CD14-positive monocyte (primary cell): Measurements from ENCODE around the gene GPR156. TPM values are rescaled to one million over a fixed set of nuclear protein-coding genes. Genes with fewer than 3 reads are reported as not detected.

Experiments
- DNase-seq, 3 donors: peaks; one replicate each; pipeline ENCODE4 v3.0.0-alpha.2; 2011 to 2022
- H2AFZ ChIP-seq: 2 replicates; pipeline ENCODE4 v1.6.0; 2012; ENCODE audit warnings: mild to moderate bottlenecking, low read depth, low read length, inconsistent platforms; ENCODE audit not compliant: insufficient read depth, poor library complexity, severe bottlenecking
- H3K27ac ChIP-seq, 2 donors: 1 replicate in 1 of 2; 2 replicates in 1 of 2; pipeline ENCODE4 v1.5.1; 2012 to 2013; ENCODE audit warnings: low read length in 2 of 2, control low read depth in 1 of 2, inconsistent platforms in 1 of 2, low read depth in 1 of 2, mild to moderate bottlenecking in 1 of 2
- H3K27me3 ChIP-seq, 2 donors: one replicate each; pipeline versions ENCODE4 v1.6.0 to v1.6.1; 2011 to 2013; ENCODE audit warnings: low read length in 2 of 2; ENCODE audit not compliant: control insufficient read depth in 2 of 2, insufficient read depth in 2 of 2
- H3K36me3 ChIP-seq, 2 donors: replicated peaks in 1 of 2; 1 replicate in 1 of 2; 2 replicates in 1 of 2; pipeline versions ENCODE4 v1.5.1 to v1.6.1; 2012 to 2013; ENCODE audit warnings: low read length in 2 of 2, control low read depth in 1 of 2, inconsistent platforms in 1 of 2, mild to moderate bottlenecking in 1 of 2; ENCODE audit not compliant: insufficient read depth in 2 of 2, control insufficient read depth in 1 of 2
- H3K4me1 ChIP-seq, 2 donors: 1 replicate in 1 of 2; 2 replicates in 1 of 2; pipeline versions ENCODE4 v1.5.1 to v1.6.1; 2012 to 2013; ENCODE audit warnings: low read length in 2 of 2, control low read depth in 1 of 2, inconsistent platforms in 1 of 2, mild to moderate bottlenecking in 1 of 2, moderate library complexity in 1 of 2; ENCODE audit not compliant: insufficient read depth in 2 of 2, control insufficient read depth in 1 of 2
- H3K4me2 ChIP-seq: replicated peaks from 2 replicates; pipeline ENCODE3; 2012; ENCODE audit warnings: low read length, moderate library complexity, mild to moderate bottlenecking; ENCODE audit not compliant: poor library complexity, severe bottlenecking; ENCODE audit errors: extremely low read depth
- H3K4me3 ChIP-seq, 3 experiments: fragments of 200-600 bp in 1 of 3; sonication (generic) in 1 of 3; replicated peaks in 1 of 3; 1 replicate in 2 of 3; 2 replicates in 1 of 3; pipeline ENCODE4 v1.5.1; 2011 to 2013; ENCODE audit warnings: low read length in 3 of 3, mild to moderate bottlenecking in 3 of 3, control low read depth in 2 of 3, low read depth in 2 of 3, inconsistent platforms in 1 of 3, moderate library complexity in 1 of 3
- H3K79me2 ChIP-seq: 2 replicates; pipeline ENCODE4 v1.6.0; 2012; ENCODE audit warnings: mild to moderate bottlenecking, control low read depth, inconsistent platforms, low read length, moderate library complexity; ENCODE audit not compliant: insufficient read depth
- H3K9ac ChIP-seq: 2 replicates; pipeline ENCODE4 v1.6.0; 2017; ENCODE audit warnings: low read length, mild to moderate bottlenecking; ENCODE audit not compliant: insufficient read depth, poor library complexity, severe bottlenecking
- H3K9me3 ChIP-seq, 2 donors: replicated peaks in 1 of 2; 1 replicate in 1 of 2; 2 replicates in 1 of 2; pipeline versions ENCODE4 v1.5.1 to v1.6.1; 2012 to 2013; ENCODE audit warnings: low read length in 2 of 2, control low read depth in 1 of 2; ENCODE audit not compliant: control insufficient read depth in 1 of 2, insufficient read depth in 1 of 2
- H4K20me1 ChIP-seq: 2 replicates; pipeline ENCODE4 v1.6.0; 2012; ENCODE audit warnings: mild to moderate bottlenecking, low read length, control low read depth, moderate library complexity; ENCODE audit not compliant: insufficient read depth
- H3K27ac Mint-ChIP-seq, 7 donors: one replicate each; pipeline ENCODE4 v1.8.0; 2020; ENCODE audit warnings: mild to moderate bottlenecking in 7 of 7, mixed read lengths in 7 of 7, moderate library complexity in 6 of 7, inconsistent platforms in 2 of 7
- H3K27me3 Mint-ChIP-seq, 3 donors: one replicate each; pipeline ENCODE4 v1.8.0; 2021 to 2022; ENCODE audit warnings: low read depth in 3 of 3, mild to moderate bottlenecking in 3 of 3, mixed read lengths in 3 of 3, moderate library complexity in 3 of 3, inconsistent platforms in 1 of 3
- H3K36me3 Mint-ChIP-seq, 2 donors: one replicate each; pipeline ENCODE4 v1.8.0; 2020; ENCODE audit warnings: mixed read lengths in 2 of 2, inconsistent platforms in 1 of 2, mild to moderate bottlenecking in 1 of 2
- H3K4me1 Mint-ChIP-seq: one replicate; pipeline ENCODE4 v1.8.0; 2020; ENCODE audit warnings: mild to moderate bottlenecking, mixed read lengths
- H3K4me3 Mint-ChIP-seq, 2 donors: one replicate each; pipeline ENCODE4 v1.8.0; 2020; ENCODE audit warnings: mild to moderate bottlenecking in 2 of 2, mixed read lengths in 2 of 2, moderate library complexity in 1 of 2
- H3K9me3 Mint-ChIP-seq, 7 donors: one replicate each; pipeline ENCODE4 v1.8.0; 2020 to 2022; ENCODE audit warnings: mixed read lengths in 7 of 7, mild to moderate bottlenecking in 6 of 7, moderate library complexity in 6 of 7, inconsistent platforms in 2 of 7
- WGBS: methylation state at CpG from one replicate; pipeline ENCODE4 v1.1.5; 2013; ENCODE audit warnings: missing lambda C conversion rate; ENCODE audit not compliant: insufficient coverage; 5-methylcytosine and 5-hydroxymethylcytosine counted together
- intact Hi-C, 2 donors: fragments of 100-400 bp; cut with micrococcal nuclease; formaldehyde crosslinking; loops; one replicate each; pipeline versions ENCODE4 v1.15.0 to v1.15.1; 2023
- polyA plus RNA-seq, 3 donors: library from polyadenylated mRNA; depleted of rRNA in 1 of 3; unstranded in 2 of 3; stranded (reverse) in 1 of 3; fragments of 300-500 nt in 2 of 3; fragments of >200 nt in 1 of 3; fragmentation: Illumina TruSeq in 2 of 3; gene quantifications; 1 replicate in 2 of 3; 2 replicates in 1 of 3; pipeline ENCODE4 v1.2.3, GENCODE V29; 2012 to 2021
- TF ChIP-seq, protein P1 (sequence below): fragments of 200-600 bp; IDR thresholded peaks from one replicate; pipeline ENCODE4 v1.8.0; 2022; ENCODE audit warnings: antibody characterized with exemption, mild to moderate bottlenecking

GPR156 gene
- polyA plus RNA-seq, 3 donors, result not detected

DNA sequence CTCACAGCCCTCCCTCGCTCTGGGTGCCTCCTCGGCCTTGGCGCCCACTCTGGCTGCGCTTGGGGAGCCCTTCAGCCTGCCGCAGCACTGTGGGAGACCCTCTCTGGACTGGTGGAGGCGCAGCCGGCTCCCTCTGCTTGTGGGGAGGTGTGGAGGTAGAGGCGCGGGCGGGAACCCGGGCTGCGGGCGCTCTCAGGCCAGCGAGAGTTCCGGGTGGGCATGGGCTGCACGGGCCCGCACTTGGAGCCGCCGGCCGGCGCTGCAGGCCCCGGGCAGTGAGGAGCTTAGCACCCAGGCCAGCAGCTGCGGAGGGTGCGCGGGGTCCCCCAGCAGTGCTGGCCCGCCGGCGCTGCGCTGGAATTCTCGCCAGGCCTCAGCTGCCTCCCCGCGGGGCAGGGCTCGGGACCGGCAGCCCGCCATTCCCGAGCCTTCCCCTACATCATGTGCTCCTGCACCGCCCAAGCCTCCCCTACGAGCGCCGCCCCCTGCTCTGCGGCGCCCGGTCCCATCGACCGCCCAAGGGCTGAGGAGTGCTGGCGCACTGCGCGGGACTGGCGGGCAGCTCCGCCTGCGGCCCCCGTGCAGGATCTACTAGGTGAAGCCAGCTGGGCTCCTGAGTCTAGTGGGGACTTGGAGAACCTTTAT lies 144.8 kb downstream of the GPR156 start:
- H3K9ac ChIP-seq, result no peak overlapping the region
- no peaks in the 10 kb centered on the region for H3K27me3 ChIP-seq
- no peak overlapping the region for H3K4me2 ChIP-seq
- H3K4me3 Mint-ChIP-seq, result no peak overlapping the region
- H3K27ac ChIP-seq, result no peak overlapping the region
- DNase-seq, result no peak
- H3K4me3 ChIP-seq, result no peak overlapping the region
- 98% methylated on average over 23 of the region's 52 CpGs for WGBS
- H4K20me1 ChIP-seq, result no peaks in the 10 kb centered on the region
- TF ChIP-seq, protein P1, sequence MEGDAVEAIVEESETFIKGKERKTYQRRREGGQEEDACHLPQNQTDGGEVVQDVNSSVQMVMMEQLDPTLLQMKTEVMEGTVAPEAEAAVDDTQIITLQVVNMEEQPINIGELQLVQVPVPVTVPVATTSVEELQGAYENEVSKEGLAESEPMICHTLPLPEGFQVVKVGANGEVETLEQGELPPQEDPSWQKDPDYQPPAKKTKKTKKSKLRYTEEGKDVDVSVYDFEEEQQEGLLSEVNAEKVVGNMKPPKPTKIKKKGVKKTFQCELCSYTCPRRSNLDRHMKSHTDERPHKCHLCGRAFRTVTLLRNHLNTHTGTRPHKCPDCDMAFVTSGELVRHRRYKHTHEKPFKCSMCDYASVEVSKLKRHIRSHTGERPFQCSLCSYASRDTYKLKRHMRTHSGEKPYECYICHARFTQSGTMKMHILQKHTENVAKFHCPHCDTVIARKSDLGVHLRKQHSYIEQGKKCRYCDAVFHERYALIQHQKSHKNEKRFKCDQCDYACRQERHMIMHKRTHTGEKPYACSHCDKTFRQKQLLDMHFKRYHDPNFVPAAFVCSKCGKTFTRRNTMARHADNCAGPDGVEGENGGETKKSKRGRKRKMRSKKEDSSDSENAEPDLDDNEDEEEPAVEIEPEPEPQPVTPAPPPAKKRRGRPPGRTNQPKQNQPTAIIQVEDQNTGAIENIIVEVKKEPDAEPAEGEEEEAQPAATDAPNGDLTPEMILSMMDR, result no peak
- H3K27me3 Mint-ChIP-seq, result peaks cover 0 to 3% (median 1%) of the 10 kb centered on the region in 3 donors
- peaks cover 12% of the 10 kb centered on the region for H3K4me1 Mint-ChIP-seq
- H3K4me1 ChIP-seq, result peaks cover 0 to 9% of the 10 kb centered on the region in 2 donors
- H3K79me2 ChIP-seq, result no peaks in the 10 kb centered on the region
- H3K36me3 ChIP-seq, result no peaks in the 10 kb centered on the region
- no peaks in the 10 kb centered on the region for H3K9me3 ChIP-seq
- no peak overlapping the region for H2AFZ ChIP-seq
- intact Hi-C loops, result no loop called here
- no peaks in the 10 kb centered on the region for H3K36me3 Mint-ChIP-seq
- no peak overlapping the region for H3K27ac Mint-ChIP-seq
- peaks cover 0 to 6% (median 2%) of the 10 kb centered on the region in 7 donors for H3K9me3 Mint-ChIP-seq

DNA sequence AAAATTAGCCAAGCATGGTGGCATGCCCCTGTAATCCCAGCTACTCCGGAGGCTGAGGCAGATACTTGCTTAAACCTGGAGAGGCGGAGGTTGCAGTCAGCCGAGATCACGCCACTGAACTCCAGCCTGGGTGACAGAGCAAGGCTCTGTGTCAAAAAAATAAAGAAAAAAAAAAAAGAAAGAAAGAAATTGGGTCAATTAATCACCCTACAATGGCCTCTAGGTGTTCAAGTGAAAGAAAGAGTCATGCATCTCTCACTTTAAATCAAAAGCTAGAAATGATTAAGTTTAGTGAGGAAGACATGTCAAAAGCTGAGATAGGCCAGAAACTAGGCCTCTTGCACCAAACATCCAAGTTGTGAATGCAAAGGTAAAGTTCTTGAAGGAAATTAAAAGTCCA lies 145.9 kb downstream of the GPR156 start:
- Histone ChIP-seq H3K4me1 (peaks cover 0 to 8% of the 10 kb centered on the region in 2 donors), H3K4me2 (no peak overlapping the region), H3K4me3 (no peak overlapping the region), H3K36me3 (no peaks in the 10 kb centered on the region), H2AFZ (no peak overlapping the region), H3K27me3 (no peaks in the 10 kb centered on the region), H3K9me3 (no peaks in the 10 kb centered on the region), H3K9ac (no peak overlapping the region), H3K79me2 (no peaks in the 10 kb centered on the region), H4K20me1 (no peaks in the 10 kb centered on the region), H3K27ac (no peak overlapping the region)
- TF ChIP-seq, protein P1, result no peak
- intact Hi-C loops, result no loop called here
- H3K36me3 Mint-ChIP-seq, result no peaks in the 10 kb centered on the region
- peaks cover 11% of the 10 kb centered on the region for H3K4me1 Mint-ChIP-seq
- DNase-seq, result no peak
- no peak overlapping the region for H3K27ac Mint-ChIP-seq
- no peak overlapping the region for H3K4me3 Mint-ChIP-seq
- peaks cover 0 to 4% (median 2%) of the 10 kb centered on the region in 7 donors for H3K9me3 Mint-ChIP-seq
- 80% methylated on average over 1 of the region's 4 CpGs for WGBS
- peaks cover 0 to 3% (median 1%) of the 10 kb centered on the region in 3 donors for H3K27me3 Mint-ChIP-seq
